ENCODE results near the gene SNRK.

Gene SNRK

GRCh38 chr3:43309372-43310305 is 23.3 kb downstream of the SNRK start:
- no peak for DNase-seq (ENCODE audit: low read depth in 3 of 3)

- DNase-seq (ENCODE audit: low read depth in 3 of 3): no peak
These were observed 30.6 kb downstream of the SNRK start for GRCh38 chr3:43316783-43317460.

DNA sequence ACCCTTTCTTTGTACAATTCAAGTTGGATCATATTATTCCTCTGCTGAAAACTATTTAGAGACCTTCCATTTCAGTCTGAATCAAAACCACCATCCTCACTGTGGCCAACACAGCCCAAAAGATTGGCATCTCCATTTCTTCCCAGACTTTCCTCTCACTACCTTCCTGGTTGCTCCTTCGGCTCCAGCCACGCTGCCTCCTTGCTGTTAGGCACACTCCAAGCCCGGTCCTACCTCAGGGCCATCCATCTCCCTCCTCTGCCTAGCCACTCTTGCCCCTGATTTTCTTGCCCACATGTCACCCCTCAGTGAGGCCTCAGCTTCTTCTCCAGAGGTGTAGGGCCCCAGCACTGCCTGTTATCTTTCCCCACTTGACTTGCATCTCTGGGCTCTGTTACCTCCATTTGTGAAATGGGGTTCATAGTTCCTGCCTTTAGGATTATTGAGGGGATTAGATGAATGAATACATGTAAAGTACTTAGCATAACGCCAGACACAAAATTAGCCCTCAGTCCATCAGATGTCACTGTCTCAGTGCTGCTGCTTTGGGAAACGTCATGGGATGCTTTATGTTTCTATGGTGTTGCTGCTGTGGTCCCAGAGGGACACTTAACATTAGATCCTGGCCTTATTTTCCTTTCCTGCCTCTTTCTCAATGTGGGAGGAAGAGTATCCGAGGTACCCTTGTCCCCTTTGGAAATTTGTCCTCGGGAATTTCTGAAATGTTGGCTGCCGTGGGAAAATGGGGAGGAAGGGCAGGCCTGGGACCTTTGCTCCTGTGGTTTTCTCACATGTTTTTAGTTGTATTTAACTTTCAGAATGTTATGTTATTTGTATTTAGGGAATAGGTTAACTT is 31.3 kb downstream of the SNRK start:
- no peak for DNase-seq (ENCODE audit: low read depth in 3 of 3)

DNA sequence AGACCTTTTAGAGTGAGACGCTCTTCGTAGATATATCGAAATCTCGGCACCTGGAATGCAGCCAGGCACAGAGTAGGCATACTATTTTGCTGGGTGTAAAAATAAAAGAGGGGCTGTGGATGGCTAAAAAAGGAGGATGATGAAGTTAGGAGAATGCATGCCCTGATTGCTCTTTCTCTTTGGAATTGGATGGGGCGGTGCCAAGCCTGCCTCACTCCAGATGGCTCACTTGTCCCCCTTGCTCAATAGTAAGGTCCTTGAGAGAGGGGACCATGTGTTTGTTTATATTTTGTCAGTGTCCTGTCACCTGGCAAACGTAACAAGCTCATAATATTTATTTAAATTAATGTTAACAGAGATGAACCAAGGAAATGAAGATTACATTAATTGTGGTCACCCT is 33.0 kb downstream of the SNRK start:
- DNase-seq (ENCODE audit: low read depth in 3 of 3): no peak

- DNase-seq (ENCODE audit: low read depth in 3 of 3): no peak
These were observed 33.5 kb downstream of the SNRK start for GRCh38 chr3:43319794-43320193.

DNA sequence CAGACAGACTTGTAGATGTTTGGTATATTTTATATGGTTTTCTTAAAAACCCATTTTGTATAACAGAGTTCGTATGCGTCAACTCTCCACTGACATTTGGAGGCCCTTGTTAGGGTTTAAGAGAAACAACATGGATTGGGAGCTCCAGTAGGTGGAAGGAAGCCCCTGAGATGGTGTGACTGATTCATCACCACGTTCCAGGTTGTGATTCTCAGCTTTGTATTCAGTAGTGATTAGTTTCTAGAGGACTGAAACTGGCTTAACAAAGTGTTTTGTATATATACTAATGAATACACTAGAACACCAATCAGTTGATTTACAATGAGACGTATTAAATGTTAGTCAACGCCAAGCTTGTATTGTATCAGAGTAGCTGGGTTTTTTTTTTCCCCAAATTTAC is 33.9 kb downstream of the SNRK start:
- no peak for DNase-seq (ENCODE audit: low read depth in 3 of 3)

- DNase-seq (ENCODE audit: low read depth in 3 of 3): no peak
These were observed 37.2 kb downstream of the SNRK start for GRCh38 chr3:43323541-43323940.

DNA sequence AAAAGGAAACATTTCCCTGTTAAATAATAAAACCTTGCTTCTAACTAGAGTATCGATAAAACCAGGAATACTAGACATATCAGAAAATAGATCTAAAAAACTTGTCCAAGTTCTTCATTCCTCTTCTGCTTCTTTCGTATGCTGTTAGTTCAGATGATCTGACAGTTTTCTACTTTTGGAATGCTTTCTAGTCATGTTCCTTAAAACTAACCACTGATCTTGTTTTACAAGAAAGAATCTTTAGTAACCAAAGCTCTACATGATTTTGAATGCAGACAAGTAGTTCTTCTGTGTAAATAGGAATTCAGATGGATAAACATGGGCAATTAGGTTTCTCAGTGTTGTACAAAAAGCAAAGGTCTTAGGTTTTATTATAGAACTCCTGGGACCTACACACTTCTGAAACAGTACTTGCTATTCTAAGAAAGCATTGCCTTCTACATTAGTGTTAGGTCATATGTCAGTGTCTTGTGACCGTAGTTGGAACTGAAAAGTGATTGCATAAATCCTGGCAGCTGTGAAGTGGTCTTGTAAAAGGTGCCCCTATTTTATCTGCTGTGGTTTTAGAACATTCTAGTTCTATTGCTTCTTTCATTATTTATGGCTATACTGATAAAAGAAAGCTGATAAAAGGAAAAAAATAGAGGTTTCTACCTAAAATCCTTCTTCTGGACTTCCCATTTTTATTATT is 40.7 kb downstream of the SNRK start:
- DNase-seq (ENCODE audit: low read depth in 3 of 3): no peak

DNA sequence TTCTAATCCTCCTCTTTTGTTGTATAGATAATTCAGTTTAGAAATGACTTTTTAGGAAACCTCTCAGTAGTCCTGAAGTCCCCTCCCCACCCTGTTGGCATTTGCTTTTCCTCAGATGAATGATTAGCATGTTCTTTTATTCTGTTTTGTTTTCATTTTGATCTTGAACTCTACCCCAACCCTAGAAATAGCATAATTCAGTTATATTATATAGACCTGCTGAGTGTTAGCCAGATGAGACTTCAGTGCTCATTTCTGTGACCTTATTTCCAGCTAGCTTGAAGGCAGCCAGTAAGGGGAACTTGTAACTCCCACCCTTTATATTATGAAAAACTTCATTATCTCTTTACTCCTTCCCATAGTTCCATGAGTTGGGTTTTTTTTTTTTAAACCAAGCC is 41.2 kb downstream of the SNRK start:
- no peak for DNase-seq (ENCODE audit: low read depth in 3 of 3)

DNA sequence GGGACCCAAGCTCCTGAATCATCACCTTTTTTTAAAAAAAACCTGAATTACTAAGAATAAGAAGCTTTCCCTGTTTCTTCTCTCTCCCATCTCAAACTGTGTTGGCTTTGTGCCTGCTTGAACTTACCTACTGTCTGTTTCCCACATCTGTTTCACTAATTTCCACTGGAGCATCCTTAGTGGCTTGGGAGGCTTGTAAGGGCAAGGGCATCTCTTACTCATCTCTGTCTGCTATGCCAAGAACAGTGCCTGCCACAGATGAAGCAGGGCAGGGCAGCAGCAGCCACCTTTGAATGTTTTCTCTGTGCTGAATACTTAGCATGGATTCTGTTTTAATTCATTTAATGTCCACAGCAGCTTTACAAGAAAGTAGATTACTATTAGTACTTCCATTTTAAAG is 42.3 kb downstream of the SNRK start:
- DNase-seq (ENCODE audit: low read depth in 3 of 3): no peak

- DNase-seq (ENCODE audit: low read depth in 3 of 3): no peak
These were observed 44.6 kb downstream of the SNRK start for GRCh38 chr3:43330981-43331380.

DNA sequence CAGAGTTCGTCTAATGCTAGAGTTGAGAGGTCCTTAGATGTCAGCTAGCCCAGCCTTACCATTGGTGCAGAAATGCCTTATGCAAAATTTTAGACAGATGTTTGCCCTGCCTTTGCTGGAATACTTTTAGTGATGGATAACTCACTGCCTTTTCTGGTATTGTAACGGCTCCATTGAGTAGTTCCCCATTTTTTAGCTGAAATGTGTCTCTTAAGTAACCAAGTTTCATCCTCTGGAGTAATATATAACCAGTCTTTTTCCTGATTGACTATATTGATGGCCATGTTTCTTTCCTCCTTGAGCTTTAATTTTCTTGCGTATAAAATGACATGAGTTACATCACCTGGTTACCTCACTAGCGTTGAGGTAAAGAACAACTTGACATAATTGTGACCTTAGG is 45.0 kb downstream of the SNRK start:
- no peak for DNase-seq (ENCODE audit: low read depth in 3 of 3)

DNA sequence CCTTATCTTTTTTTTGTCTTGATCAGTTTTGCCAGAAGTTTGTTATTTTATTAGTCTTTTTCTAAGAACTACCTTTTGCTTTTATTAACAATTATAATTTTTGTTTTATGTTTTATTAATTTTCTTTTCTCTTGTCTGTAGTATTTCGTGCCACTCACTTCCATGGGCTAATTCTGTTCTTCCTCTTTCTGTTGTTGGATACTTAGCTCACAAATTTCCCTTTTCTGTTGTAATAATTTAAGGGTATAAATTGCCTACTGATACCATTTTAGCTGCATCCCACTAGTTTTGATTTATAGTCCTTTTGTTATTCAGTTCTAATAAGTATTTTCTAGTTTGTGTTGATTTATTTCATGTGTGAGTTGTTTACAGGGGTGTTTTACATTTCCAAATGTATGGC is 48.6 kb downstream of the SNRK start:
- DNase-seq (ENCODE audit: low read depth in 3 of 3): no peak

DNA sequence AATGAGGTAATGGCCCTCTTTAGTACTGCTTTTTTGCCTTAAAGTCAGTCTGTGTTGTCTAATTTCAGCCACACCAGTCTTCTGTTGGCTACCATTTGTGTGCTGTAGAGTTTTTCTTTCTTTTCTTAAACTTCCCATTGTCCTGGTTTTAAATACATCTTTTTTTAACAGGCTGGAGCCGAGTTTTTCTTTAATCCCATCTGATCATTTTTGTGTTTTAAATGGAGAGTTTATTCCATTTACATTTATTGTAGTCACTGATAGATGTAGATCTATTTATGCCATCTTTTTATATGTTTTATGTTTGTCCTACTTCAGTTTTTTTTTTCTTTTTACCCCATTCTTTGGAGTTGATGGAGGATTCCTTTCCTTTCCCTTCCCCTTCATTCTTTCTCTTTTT is 49.5 kb downstream of the SNRK start:
- no peak for DNase-seq (ENCODE audit: low read depth in 3 of 3)

DNA sequence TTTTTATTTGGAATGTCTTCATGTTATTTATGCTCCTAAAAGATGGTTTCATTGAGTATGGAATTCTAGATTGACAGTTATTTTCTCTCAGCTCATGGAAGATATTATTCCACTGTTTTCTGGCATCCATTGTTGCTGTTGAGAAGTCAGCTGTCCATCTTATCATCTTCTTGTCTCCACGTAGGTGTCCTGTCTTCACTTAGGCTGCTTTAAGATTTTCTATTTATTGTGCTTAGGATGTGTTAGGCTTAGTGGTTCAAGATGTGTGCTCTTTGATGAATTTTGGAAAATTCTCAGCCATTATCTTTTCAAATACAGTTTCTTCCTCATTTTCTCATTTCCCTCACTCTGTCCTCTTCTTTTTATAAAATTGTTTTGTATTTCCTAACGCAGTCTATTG is 52.0 kb downstream of the SNRK start:
- DNase-seq (ENCODE audit: low read depth in 3 of 3): no peak

DNA sequence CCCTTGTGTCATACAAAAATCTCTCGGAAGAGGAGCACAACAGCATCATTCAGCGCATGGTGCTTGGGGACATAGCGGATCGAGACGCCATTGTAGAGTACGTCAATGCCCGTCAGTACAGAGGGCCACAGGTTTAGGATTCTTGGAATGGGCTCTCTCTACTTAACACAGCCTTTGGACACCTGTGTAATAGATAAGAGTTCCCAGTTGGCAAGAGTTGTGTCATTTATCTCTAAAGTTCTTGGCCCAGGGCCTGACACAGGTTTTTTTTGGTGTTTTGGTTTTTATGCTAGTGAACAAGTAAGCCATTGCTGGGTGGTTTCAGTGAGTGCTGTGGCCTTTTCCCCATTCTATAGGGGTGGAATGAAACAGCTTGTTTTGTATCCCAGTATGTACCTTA is 54.1 kb downstream of the SNRK start:
- DNase-seq (ENCODE audit: low read depth in 3 of 3): no peak

GRCh38 chr3:43341788-43342187 is 55.4 kb downstream of the SNRK start:
- no peak for DNase-seq (ENCODE audit: low read depth in 3 of 3)

DNA sequence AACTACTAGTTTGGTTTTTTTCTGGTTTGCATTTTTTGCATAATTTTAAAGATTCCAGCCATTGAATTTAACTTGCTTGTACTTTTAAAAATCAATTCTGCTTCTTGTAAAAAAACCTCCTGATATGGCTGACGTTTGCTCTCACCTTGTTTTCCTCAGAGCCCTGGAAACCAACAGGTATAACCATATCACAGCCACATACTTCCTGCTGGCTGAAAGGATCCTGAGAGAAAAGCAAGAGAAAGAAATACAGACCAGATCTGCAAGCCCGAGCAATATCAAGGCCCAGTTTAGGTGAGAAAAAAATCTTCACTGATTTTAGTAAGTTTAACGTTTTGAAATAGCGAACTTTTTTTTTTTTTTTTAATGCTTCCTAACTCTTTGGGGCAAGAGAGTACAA is 56.8 kb downstream of the SNRK start:
- no peak for DNase-seq (ENCODE audit: low read depth in 3 of 3)

DNA sequence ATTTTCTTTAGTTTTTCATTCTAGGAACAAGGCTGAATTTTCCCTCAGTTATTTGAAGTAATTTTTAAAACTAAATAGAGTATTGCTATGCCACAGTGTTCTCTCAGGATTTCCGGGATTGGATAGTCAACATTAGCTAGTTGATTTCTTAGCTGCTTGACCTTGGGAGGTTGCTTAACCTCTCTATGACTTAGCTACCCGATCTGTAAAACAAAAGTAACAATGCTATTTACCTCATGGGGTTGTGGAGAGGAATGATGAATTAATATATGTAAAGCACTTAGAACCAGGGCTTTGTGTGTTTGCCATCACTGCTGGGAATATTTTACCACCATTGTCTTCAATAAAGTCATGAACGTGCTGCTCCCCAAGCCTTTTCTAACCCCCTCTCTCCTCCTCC is 57.5 kb downstream of the SNRK start:
- DNase-seq (ENCODE audit: low read depth in 3 of 3): no peak

GRCh38 chr3:43344520-43344919 is 58.2 kb downstream of the SNRK start:
- no peak for DNase-seq (ENCODE audit: low read depth in 3 of 3)

DNA sequence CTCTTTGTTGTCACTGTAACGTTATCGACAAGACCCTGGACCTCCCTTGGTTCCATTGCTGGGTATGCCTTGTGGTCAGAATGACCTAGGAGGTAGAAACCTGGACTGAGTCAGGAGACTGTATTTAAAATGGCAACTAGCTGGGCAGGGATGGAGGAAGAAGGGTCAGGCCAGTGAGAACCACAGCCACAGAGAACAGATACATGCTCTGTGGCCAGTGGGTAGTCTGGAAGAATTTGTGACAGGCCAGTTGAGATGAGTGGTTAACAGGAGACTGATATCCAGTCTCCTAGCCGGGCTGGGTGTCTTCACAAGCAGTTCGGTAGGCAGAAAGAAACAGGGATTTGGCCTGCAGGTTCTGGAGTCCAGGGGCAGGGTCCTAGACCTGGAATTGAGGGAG is 58.9 kb downstream of the SNRK start:
- DNase-seq (ENCODE audit: low read depth in 3 of 3): no peak

- no peak for DNase-seq (ENCODE audit: low read depth in 3 of 3)
These were observed 59.5 kb downstream of the SNRK start for GRCh38 chr3:43345877-43346276.
